Vagina (tissue), 2 donors: Measurements from ENCODE around the gene FAM185A.

Source experiments
- POLR2A ChIP-seq, 2 donors: fragments of 450-650 bp; IDR thresholded peaks; one replicate each; pipeline ENCODE4 v1.6.1; 2017; ENCODE audit warnings: antibody characterized with exemption in 2 of 2, mild to moderate bottlenecking in 2 of 2, moderate library complexity in 2 of 2
- POLR2AphosphoS5 ChIP-seq, 2 donors: sonication (generic); formaldehyde crosslinking; IDR thresholded peaks; one replicate each; pipeline ENCODE4 v1.9.0; 2017; ENCODE audit warnings: antibody characterized with exemption in 2 of 2, mild to moderate bottlenecking in 2 of 2, low read depth in 1 of 2; ENCODE audit not compliant: insufficient read depth in 1 of 2
- TF ChIP-seq, protein P1 (sequence below), 3 experiments: fragments of 450-650 bp in 2 of 3; fragments of 200-600 bp in 1 of 3; sonication (generic) in 1 of 3; IDR thresholded peaks; one replicate each; pipeline ENCODE4 v1.5.1; 2017 to 2019; ENCODE audit warnings: antibody characterized with exemption in 3 of 3, mild to moderate bottlenecking in 2 of 3, moderate library complexity in 2 of 3

DNA sequence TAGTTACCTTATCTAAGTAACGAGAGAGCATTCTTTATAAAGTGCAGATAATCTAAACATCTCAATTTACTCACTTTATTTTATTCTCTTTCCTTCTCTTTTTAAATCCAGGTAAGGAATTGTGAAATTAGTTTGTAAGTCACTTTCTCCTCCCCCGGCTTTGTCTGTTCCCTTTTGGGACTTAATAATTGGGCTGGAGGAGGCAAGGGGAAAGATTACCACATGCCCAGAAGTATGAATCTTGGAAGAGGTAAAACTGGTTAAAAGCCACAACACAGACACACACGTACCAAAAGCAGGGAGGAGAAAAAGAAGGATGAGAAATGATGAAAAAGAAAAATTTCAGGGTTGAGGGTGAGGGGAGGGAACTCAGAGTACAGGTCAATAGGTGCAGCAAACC is 100.7 kb downstream of the FAM185A start:
- TF ChIP-seq, protein P1, sequence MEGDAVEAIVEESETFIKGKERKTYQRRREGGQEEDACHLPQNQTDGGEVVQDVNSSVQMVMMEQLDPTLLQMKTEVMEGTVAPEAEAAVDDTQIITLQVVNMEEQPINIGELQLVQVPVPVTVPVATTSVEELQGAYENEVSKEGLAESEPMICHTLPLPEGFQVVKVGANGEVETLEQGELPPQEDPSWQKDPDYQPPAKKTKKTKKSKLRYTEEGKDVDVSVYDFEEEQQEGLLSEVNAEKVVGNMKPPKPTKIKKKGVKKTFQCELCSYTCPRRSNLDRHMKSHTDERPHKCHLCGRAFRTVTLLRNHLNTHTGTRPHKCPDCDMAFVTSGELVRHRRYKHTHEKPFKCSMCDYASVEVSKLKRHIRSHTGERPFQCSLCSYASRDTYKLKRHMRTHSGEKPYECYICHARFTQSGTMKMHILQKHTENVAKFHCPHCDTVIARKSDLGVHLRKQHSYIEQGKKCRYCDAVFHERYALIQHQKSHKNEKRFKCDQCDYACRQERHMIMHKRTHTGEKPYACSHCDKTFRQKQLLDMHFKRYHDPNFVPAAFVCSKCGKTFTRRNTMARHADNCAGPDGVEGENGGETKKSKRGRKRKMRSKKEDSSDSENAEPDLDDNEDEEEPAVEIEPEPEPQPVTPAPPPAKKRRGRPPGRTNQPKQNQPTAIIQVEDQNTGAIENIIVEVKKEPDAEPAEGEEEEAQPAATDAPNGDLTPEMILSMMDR (IDR thresholded peaks at IDR 0.05), result no peak
- no peak for TF ChIP-seq POLR2A (IDR thresholded peaks at IDR 0.05)
- TF ChIP-seq POLR2AphosphoS5 (IDR thresholded peaks at IDR 0.05; ENCODE audit: insufficient read depth in 1 of 2, low read depth in 1 of 2), result no peak
